VCaP (cell line): ENCODE measurements around the gene KCNMA1.
A peak's percentile ranks its signal among the peaks of the same experiment; 100 is the strongest.

Experiments
- H3K27ac ChIP-seq: fragments of 450-650 bp; 2 replicates; pipeline ENCODE4 v1.5.1; 2017
- CTCF ChIP-seq: fragments of 450-650 bp; conservative IDR thresholded peaks from 2 replicates; pipeline ENCODE4 v1.5.1; 2017; ENCODE audit warnings: mild to moderate bottlenecking, moderate library complexity

The KCNMA1 gene

GRCh38 chr10:77121829-77122228, 515.8 kb downstream of the KCNMA1 start:
- H3K27ac ChIP-seq: no peak overlapping the region
- TF ChIP-seq CTCF: no peak

GRCh38 chr10:77120666-77121376, 516.8 kb downstream of the KCNMA1 start:
- peak overlapping the region; percentile 66 for H3K27ac ChIP-seq
- TF ChIP-seq CTCF: no peak

GRCh38 chr10:77120012-77120411, 517.6 kb downstream of the KCNMA1 start:
- H3K27ac ChIP-seq: peak overlapping the region; percentile 66
- TF ChIP-seq CTCF: no peak

- peak overlapping the region; percentile 66 for H3K27ac ChIP-seq
- TF ChIP-seq CTCF: no peak
These were observed 518.9 kb downstream of the KCNMA1 start for GRCh38 chr10:77118603-77119282.

GRCh38 chr10:77117501-77117900, 520.1 kb downstream of the KCNMA1 start:
- TF ChIP-seq CTCF: no peak
- no peak overlapping the region for H3K27ac ChIP-seq

DNA sequence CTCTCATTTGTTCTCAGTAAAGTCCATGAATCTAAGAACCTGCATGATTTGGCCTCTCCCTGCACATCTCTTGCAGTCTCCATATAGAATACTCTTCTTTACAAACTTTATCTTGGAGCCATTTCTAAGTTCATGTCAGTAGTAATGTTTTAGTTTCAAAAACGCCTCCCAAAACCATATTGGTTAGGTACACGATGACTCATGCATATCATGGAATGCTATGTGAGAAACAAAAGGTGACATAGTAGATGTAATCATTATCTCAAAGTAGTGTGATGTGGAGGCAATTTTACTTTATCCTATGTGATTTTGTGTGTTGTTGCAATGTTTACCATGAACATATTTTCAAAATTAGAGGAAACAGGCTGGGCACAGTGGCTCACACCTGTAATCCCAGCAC, 520.7 kb downstream of the KCNMA1 start:
- no peak overlapping the region for H3K27ac ChIP-seq
- no peak for TF ChIP-seq CTCF

GRCh38 chr10:77114181-77114821, 523.3 kb downstream of the KCNMA1 start:
- no peak for TF ChIP-seq CTCF
- H3K27ac ChIP-seq: no peak overlapping the region
